ENCODE measurements around the gene EIF2B4.

Gene EIF2B4

GRCh38 chr2:27407798-27408491 is 37.8 kb upstream of the EIF2B4 start:
- DNase-seq (ENCODE audit: extremely low read depth, low read depth), result peak; percentile 46
- peak; percentile 54 for TF ChIP-seq CTCF (IDR thresholded peaks at IDR 0.05; ENCODE audit: low read depth, low read length, missing control alignments)
- peak overlapping the region; percentile 98 for H3K4me3 ChIP-seq (replicated peaks; ENCODE audit: low read depth, low read length)

GRCh38 chr2:27400348-27401135 is 30.4 kb upstream of the EIF2B4 start:
- no peak overlapping the region for H3K4me3 ChIP-seq (replicated peaks; ENCODE audit: low read depth, low read length)
- no peak for TF ChIP-seq CTCF (IDR thresholded peaks at IDR 0.05; ENCODE audit: low read depth, low read length, missing control alignments)
- DNase-seq (ENCODE audit: extremely low read depth, low read depth), result no peak

- H3K4me3 ChIP-seq (replicated peaks; ENCODE audit: low read depth, low read length), result no peak overlapping the region
- no peak for DNase-seq (ENCODE audit: extremely low read depth, low read depth)
- no peak for TF ChIP-seq CTCF (IDR thresholded peaks at IDR 0.05; ENCODE audit: low read depth, low read length, missing control alignments)
Observed at GRCh38 chr2:27398962-27399361, 28.8 kb upstream of the EIF2B4 start.

- H3K4me3 ChIP-seq (replicated peaks; ENCODE audit: low read depth, low read length), result no peak overlapping the region
- no peak for TF ChIP-seq CTCF (IDR thresholded peaks at IDR 0.05; ENCODE audit: low read depth, low read length, missing control alignments)
- DNase-seq (ENCODE audit: extremely low read depth, low read depth), result no peak
Observed at GRCh38 chr2:27393225-27393624, 23.1 kb upstream of the EIF2B4 start.

- no peak overlapping the region for H3K4me3 ChIP-seq (replicated peaks; ENCODE audit: low read depth, low read length)
- DNase-seq (ENCODE audit: extremely low read depth, low read depth), result no peak
- no peak for TF ChIP-seq CTCF (IDR thresholded peaks at IDR 0.05; ENCODE audit: low read depth, low read length, missing control alignments)
Observed at GRCh38 chr2:27390822-27391679, 20.9 kb upstream of the EIF2B4 start.

GRCh38 chr2:27381577-27382181 is 11.5 kb upstream of the EIF2B4 start:
- no peak overlapping the region for H3K4me3 ChIP-seq (replicated peaks; ENCODE audit: low read depth, low read length)
- TF ChIP-seq CTCF (IDR thresholded peaks at IDR 0.05; ENCODE audit: low read depth, low read length, missing control alignments), result no peak
- DNase-seq (ENCODE audit: extremely low read depth, low read depth), result no peak
